DOHH2 (cell line): ENCODE results near the gene WHAMM.

Experiments
- H3F3A ChIP-seq: fragments of 200-600 bp; sonication (generic), shearing (Covaris generic); 2 replicates; pipeline ENCODE4 v1.6.0; 2016; ENCODE audit warnings: antibody characterized with exemption, mild to moderate bottlenecking; ENCODE audit not compliant: control insufficient read depth, insufficient read depth
- H3K27ac ChIP-seq: fragments of 200-600 bp; sonication (generic); 2 replicates; pipeline ENCODE4 v1.5.1; 2014; ENCODE audit warnings: low read depth, mild to moderate bottlenecking, low read length, moderate library complexity
- H3K27me3 ChIP-seq: fragments of 200-600 bp; sonication (generic); 2 replicates; pipeline ENCODE4 v1.6.1; 2014; ENCODE audit warnings: mild to moderate bottlenecking, low read length, mixed read lengths; ENCODE audit not compliant: control insufficient read depth
- H3K36me3 ChIP-seq: fragments of 200-600 bp; sonication (generic); 2 replicates; pipeline ENCODE4 v1.6.1; 2014; ENCODE audit warnings: mild to moderate bottlenecking, low read length, moderate library complexity, mixed read lengths; ENCODE audit not compliant: control insufficient read depth
- H3K4me1 ChIP-seq: fragments of 200-600 bp; sonication (generic); 2 replicates; pipeline ENCODE4 v1.6.1; 2014; ENCODE audit warnings: mild to moderate bottlenecking, low read length, mixed read lengths; ENCODE audit not compliant: control insufficient read depth
- H3K4me2 ChIP-seq: fragments of 200-600 bp; sonication (generic); 2 replicates; pipeline ENCODE4 v1.6.0; 2014; ENCODE audit warnings: mild to moderate bottlenecking, low read length, moderate library complexity
- H3K4me3 ChIP-seq: fragments of 200-600 bp; sonication (generic); 2 replicates; pipeline ENCODE4 v1.5.1; 2014; ENCODE audit warnings: mild to moderate bottlenecking, low read length, mixed read lengths
- H3K79me2 ChIP-seq: fragments of 200-600 bp; sonication (generic); 2 replicates; pipeline ENCODE4 v1.6.1; 2014; ENCODE audit warnings: mild to moderate bottlenecking, low read length, mixed read lengths; ENCODE audit not compliant: control insufficient read depth
- H3K9me2 ChIP-seq: fragments of 200-600 bp; sonication (generic); replicated peaks from 2 replicates; pipeline ENCODE4 v1.6.1; 2014; ENCODE audit warnings: mild to moderate bottlenecking, low read length, mixed read lengths; ENCODE audit not compliant: control insufficient read depth
- H3K9me3 ChIP-seq: fragments of 200-600 bp; sonication (generic); 2 replicates; pipeline ENCODE4 v1.6.1; 2014; ENCODE audit warnings: antibody characterized with exemption, low read length, mixed read lengths; ENCODE audit not compliant: control insufficient read depth, insufficient read depth
- H4K20me1 ChIP-seq: fragments of 200-600 bp; sonication (generic); 2 replicates; pipeline ENCODE4 v1.6.0; 2014; ENCODE audit warnings: low read depth, mild to moderate bottlenecking, antibody characterized with exemption, low read length, moderate library complexity; ENCODE audit not compliant: control insufficient read depth, insufficient read depth
- CTCF ChIP-seq: fragments of 200-600 bp; sonication (generic); IDR thresholded peaks from one replicate; pipeline ENCODE4 v1.5.1; 2014; ENCODE audit warnings: antibody characterized with exemption, mild to moderate bottlenecking, low read depth, low read length; ENCODE audit not compliant: poor library complexity, severe bottlenecking
- EZH2phosphoT487 ChIP-seq: fragments of 200-600 bp; sonication (generic); IDR thresholded peaks from 2 replicates; pipeline ENCODE4 v1.6.1; 2017; ENCODE audit warnings: borderline replicate concordance, mild to moderate bottlenecking, antibody characterized with exemption, low read length, moderate library complexity, mixed read lengths

Gene WHAMM

GRCh38 chr15:82803793-82804574 lies 5.4 kb upstream of the WHAMM start:
- Histone ChIP-seq H3K27me3 (no peaks in the 10 kb centered on the region), H4K20me1 (0 out of 2 replicates have a peak, but pooled peaks cover 2% of the 10 kb centered on the region), H3K79me2 (no peaks in the 10 kb centered on the region), H3K4me1 (peaks cover 40% of the 10 kb centered on the region), H3K4me2 (no peak overlapping the region), H3F3A (peaks cover 31% of the 10 kb centered on the region), H3K36me3 (no peaks in the 10 kb centered on the region), H3K9me2 (no peaks in the 10 kb centered on the region), H3K27ac (no peak overlapping the region), H3K4me3 (no peak overlapping the region), H3K9me3 (no peaks in the 10 kb centered on the region)
- TF ChIP-seq CTCF, result no peak
- TF ChIP-seq EZH2phosphoT487, result no peak

- peaks cover 42% of the 10 kb centered on the region for H3K4me1 ChIP-seq
- H3F3A ChIP-seq, result peaks cover 34% of the 10 kb centered on the region
- TF ChIP-seq EZH2phosphoT487 (no peak), CTCF (no peak)
- peaks cover under 1% of the 10 kb centered on the region for H3K79me2 ChIP-seq
- H3K36me3 ChIP-seq, result no peaks in the 10 kb centered on the region
- no peaks in the 10 kb centered on the region for H3K9me3 ChIP-seq
- no peaks in the 10 kb centered on the region for H3K27me3 ChIP-seq
- H3K9me2 ChIP-seq, result no peaks in the 10 kb centered on the region
- H3K27ac ChIP-seq, result no peak overlapping the region
- H3K4me2 ChIP-seq, result no peak overlapping the region
- no peak overlapping the region for H3K4me3 ChIP-seq
- H4K20me1 ChIP-seq, result 0 out of 2 replicates have a peak, but pooled peaks cover 2% of the 10 kb centered on the region
Observed at GRCh38 chr15:82804575-82804949, 4.9 kb upstream of the WHAMM start.

GRCh38 chr15:82805994-82806406 lies 3.4 kb upstream of the WHAMM start, which contains the start of gene FSD2:
FSD2 (minus strand) TSS chr15:82806069; CDS start chr15:82787390, 18,679 bp downstream.
- Histone ChIP-seq H3K9me2 (no peaks in the 10 kb centered on the region), H3K36me3 (peaks cover 5% of the 10 kb centered on the region), H4K20me1 (0 out of 2 replicates have a peak, but pooled peaks cover 2% of the 10 kb centered on the region), H3K27ac (peak within 1 kb of the TSS; percentile 80), H3K27me3 (no peaks in the 10 kb centered on the region), H3K4me3 (peak within 1 kb of the TSS; percentile 49), H3K79me2 (peaks cover 15% of the 10 kb centered on the region), H3K4me1 (peaks cover 42% of the 10 kb centered on the region), H3F3A (peaks cover 34% of the 10 kb centered on the region), H3K4me2 (peak within 1 kb of the TSS; percentile 79), H3K9me3 (no peaks in the 10 kb centered on the region)
- TF ChIP-seq CTCF (peak; percentile 30), EZH2phosphoT487 (no peak)
